HL-60 (cell line): ENCODE data around the gene BMPER.

Experiments used
- CTCF ChIP-seq: IDR thresholded peaks from one replicate; pipeline ENCODE4 v1.5.1; 2011; ENCODE audit warnings: low read length, control low read depth, inconsistent platforms; ENCODE audit not compliant: insufficient read depth
- POLR2AphosphoS5 ChIP-seq: IDR thresholded peaks from 2 replicates; pipeline ENCODE4 v1.6.1; 2012; ENCODE audit warnings: low read depth
- REST ChIP-seq: IDR thresholded peaks from 2 replicates; pipeline ENCODE4 v1.6.1; 2012; ENCODE audit warnings: low read depth; ENCODE audit not compliant: insufficient replicate concordance

GRCh38 chr7:34124765-34125164 is 219.4 kb downstream of the BMPER start:
- TF ChIP-seq CTCF (no peak), REST (no peak), POLR2AphosphoS5 (no peak)
